GM23338 (cell line): ENCODE results near the gene TMEM154. TPM values are rescaled to one million over a fixed set of nuclear protein-coding genes. Genes with fewer than 3 reads are reported as not detected.

Experiments used
- ATAC-seq: fragments of 200-7000 bp; cut with Tn5 transposase; 3 replicates; pipeline ENCODE4 v1.9.1; 2020
- DNase-seq: peaks from one replicate; pipeline ENCODE4 v3.0.0-alpha.2; 2015; ENCODE audit warnings: low spot score
- H2AFZ ChIP-seq: fragments of 200-600 bp; sonication (generic); 2 replicates; pipeline ENCODE4 v1.8.0; 2016; ENCODE audit warnings: antibody characterized with exemption, mild to moderate bottlenecking, moderate library complexity
- H3F3A ChIP-seq: fragments of 200-600 bp; sonication (generic); replicated peaks from 2 replicates; pipeline ENCODE4 v1.8.0; 2017; ENCODE audit warnings: antibody characterized with exemption, mixed run types, low read depth
- H3K27ac ChIP-seq: fragments of 200-600 bp; sonication (generic); 2 replicates; pipeline ENCODE4 v1.6.1; 2016; ENCODE audit warnings: low read depth
- H3K27me3 ChIP-seq: fragments of 200-600 bp; sonication (generic); 2 replicates; pipeline ENCODE4 v1.8.0; 2016; ENCODE audit warnings: mild to moderate bottlenecking, mixed run types, moderate library complexity; ENCODE audit not compliant: insufficient read depth
- H3K36me3 ChIP-seq: fragments of 200-600 bp; sonication (generic); 2 replicates; pipeline ENCODE4 v1.8.0; 2016; ENCODE audit warnings: mild to moderate bottlenecking; ENCODE audit not compliant: insufficient read depth
- H3K4me1 ChIP-seq: fragments of 200-600 bp; sonication (generic); 2 replicates; pipeline ENCODE4 v1.8.0; 2016; ENCODE audit warnings: mild to moderate bottlenecking, moderate library complexity; ENCODE audit not compliant: insufficient read depth
- H3K4me2 ChIP-seq: fragments of 200-600 bp; sonication (generic); 2 replicates; pipeline ENCODE4 v1.7.1; 2017; ENCODE audit warnings: mixed run types
- H3K4me3 ChIP-seq: fragments of 200-600 bp; sonication (generic); 2 replicates; pipeline ENCODE4 v1.6.1; 2016; ENCODE audit warnings: mixed run types
- H3K79me2 ChIP-seq: fragments of 200-600 bp; sonication (generic); replicated peaks from 2 replicates; pipeline ENCODE4 v1.8.0; 2017; ENCODE audit warnings: mild to moderate bottlenecking; ENCODE audit not compliant: insufficient read depth
- H3K9me2 ChIP-seq: fragments of 200-600 bp; sonication (generic); 2 replicates; pipeline ENCODE4 v1.8.0; 2017; ENCODE audit not compliant: insufficient read depth
- H4K20me1 ChIP-seq: fragments of 200-600 bp; sonication (generic); replicated peaks from 2 replicates; pipeline ENCODE4 v1.8.0; 2017; ENCODE audit warnings: mild to moderate bottlenecking; ENCODE audit not compliant: insufficient read depth
- H3K27ac Mint-ChIP-seq: 2 replicates; pipeline ENCODE4 v1.8.0; 2020; ENCODE audit warnings: inconsistent platforms, mild to moderate bottlenecking, moderate library complexity, mixed read lengths
- H3K27me3 Mint-ChIP-seq: 3 replicates; pipeline ENCODE4 v1.8.0; 2022; ENCODE audit warnings: low read depth, mild to moderate bottlenecking, moderate library complexity, mixed read lengths, inconsistent platforms; ENCODE audit not compliant: insufficient read depth, poor library complexity
- H3K36me3 Mint-ChIP-seq: 3 replicates; pipeline ENCODE4 v1.8.0; 2021; ENCODE audit warnings: low read depth, mild to moderate bottlenecking, inconsistent platforms, moderate library complexity, mixed read lengths
- H3K4me1 Mint-ChIP-seq: 3 replicates; pipeline ENCODE4 v1.8.0; 2020; ENCODE audit warnings: mild to moderate bottlenecking, inconsistent platforms, mixed read lengths
- H3K4me3 Mint-ChIP-seq: 3 replicates; pipeline ENCODE4 v1.8.0; 2021; ENCODE audit warnings: moderate library complexity, mild to moderate bottlenecking, inconsistent platforms, mixed read lengths
- H3K9me3 Mint-ChIP-seq: 3 replicates; pipeline ENCODE4 v1.8.0; 2020; ENCODE audit warnings: moderate library complexity, mild to moderate bottlenecking, inconsistent platforms, mixed read lengths
- CREB1 ChIP-seq: fragments of 250-450 bp; sonication (Bioruptor Pico); IDR thresholded peaks from 2 replicates; pipeline ENCODE4 v1.5.0; 2020; ENCODE audit warnings: low read depth, mild to moderate bottlenecking, moderate library complexity
- CTCF ChIP-seq, 2 experiments: fragments of 200-600 bp in 1 of 2; sonication (generic) in 1 of 2; conservative IDR thresholded peaks; 2 replicates each; pipeline versions ENCODE4 v1.5.1 to v1.6.1; 2016 to 2017; ENCODE audit warnings: antibody characterized with exemption in 2 of 2, low read depth in 2 of 2, mild to moderate bottlenecking in 2 of 2, moderate library complexity in 1 of 2
- ETS1 ChIP-seq: IDR thresholded peaks from 2 replicates; pipeline ENCODE4 v1.6.1; 2016; ENCODE audit warnings: antibody characterized with exemption
- EZH2 ChIP-seq: fragments of 200-600 bp; sonication (generic); IDR thresholded peaks from one replicate; pipeline ENCODE4 v1.8.0; 2017; ENCODE audit warnings: antibody characterized with exemption, mild to moderate bottlenecking, low read depth; ENCODE audit not compliant: unreplicated experiment
- EZH2phosphoT487 ChIP-seq: fragments of 200-600 bp; sonication (generic); IDR thresholded peaks from one replicate; pipeline ENCODE4 v1.8.1; 2018; ENCODE audit warnings: antibody characterized with exemption; ENCODE audit not compliant: unreplicated experiment
- JUNB ChIP-seq: IDR thresholded peaks from one replicate; pipeline ENCODE4 v1.6.1; 2016; ENCODE audit warnings: antibody characterized with exemption; ENCODE audit not compliant: unreplicated experiment
- NANOG ChIP-seq: IDR thresholded peaks from 2 replicates; pipeline ENCODE4 v1.6.1; 2016; ENCODE audit warnings: antibody characterized with exemption, borderline replicate concordance
- POLR2AphosphoS5 ChIP-seq: IDR thresholded peaks from 2 replicates; pipeline ENCODE4 v1.6.1; 2016; ENCODE audit warnings: antibody characterized with exemption, low read depth
- STAT1 ChIP-seq: IDR thresholded peaks from one replicate; pipeline ENCODE4 v1.6.1; 2016; ENCODE audit warnings: antibody characterized with exemption; ENCODE audit not compliant: unreplicated experiment
- ZNF114 ChIP-seq: fragments of 250-450 bp; sonication (Bioruptor Pico); IDR thresholded peaks from 2 replicates; pipeline ENCODE4 v1.5.0; 2020; ENCODE audit warnings: mild to moderate bottlenecking, moderate library complexity
- ZNF331 ChIP-seq: fragments of 250-450 bp; sonication (Bioruptor Pico); IDR thresholded peaks from 2 replicates; pipeline ENCODE4 v1.5.0; 2020; ENCODE audit warnings: low read depth, mild to moderate bottlenecking, moderate library complexity
- ZNF462 ChIP-seq: fragments of 250-450 bp; sonication (Bioruptor Pico); IDR thresholded peaks from 2 replicates; pipeline ENCODE4 v1.5.0; 2020; ENCODE audit warnings: mild to moderate bottlenecking, moderate library complexity
- polyA plus RNA-seq: library from polyadenylated mRNA; unstranded; fragments of >200 nt; fragmentation: Nextera tagmentation; extraction: Ambion mirVana; gene quantifications from 2 replicates; pipeline ENCODE4 v1.2.1, GENCODE V29; 2016
- total RNA-seq: library from RNA; depleted of rRNA; stranded (reverse); fragments of >200 nt; shearing (Covaris generic); gene quantifications from 2 replicates; pipeline ENCODE4 v1.2.3, GENCODE V29; 2014

TMEM154 gene
- total and polyA plus RNA-seq, 2 experiments from 2014 or later, result 1.0 to 1.7 TPM

- H3K4me3 ChIP-seq, result no peak overlapping the region
- Mint-ChIP-seq H3K9me3 (no peaks in the 10 kb centered on the region), H3K36me3 (no peaks in the 10 kb centered on the region), H3K27me3 (peaks cover 5% of the 10 kb centered on the region), H3K4me1 (peaks cover 10% of the 10 kb centered on the region), H3K27ac (no peak overlapping the region), H3K4me3 (no peak overlapping the region)
- H3K79me2 ChIP-seq, result no peaks in the 10 kb centered on the region
- no peaks in the 10 kb centered on the region for H3K36me3 ChIP-seq
- H2AFZ ChIP-seq, result no peak overlapping the region; the same call in 1 of the 2 replicates
- H3K4me1 ChIP-seq, result peaks cover 16% of the 10 kb centered on the region
- ATAC-seq (no peak), DNase-seq (no peak)
- no peaks in the 10 kb centered on the region for H4K20me1 ChIP-seq
- H3K27ac ChIP-seq, result no peak overlapping the region
- TF ChIP-seq ETS1, result no peak
- H3K27me3 ChIP-seq, result 0 out of 2 replicates have a peak, but pooled peaks cover 3% of the 10 kb centered on the region
- no peaks in the 10 kb centered on the region for H3K9me2 ChIP-seq
- H3F3A ChIP-seq, result no peaks in the 10 kb centered on the region
- no peak overlapping the region for H3K4me2 ChIP-seq
These were observed 6.7 kb upstream of the TMEM154 start for GRCh38 chr4:152686452-152687013.

GRCh38 chr4:152684587-152684986, 4.8 kb upstream of the TMEM154 start:
- H3K36me3 ChIP-seq, result no peaks in the 10 kb centered on the region
- no peaks in the 10 kb centered on the region for H4K20me1 ChIP-seq
- no peak overlapping the region for H3K4me2 ChIP-seq
- Mint-ChIP-seq H3K4me3 (no peak overlapping the region), H3K27me3 (peaks cover 19% of the 10 kb centered on the region), H3K9me3 (no peaks in the 10 kb centered on the region), H3K27ac (no peak overlapping the region), H3K36me3 (no peaks in the 10 kb centered on the region; the same call in 2 of the 3 replicates), H3K4me1 (peaks cover 23% of the 10 kb centered on the region)
- H3F3A ChIP-seq, result no peaks in the 10 kb centered on the region
- DNase-seq, result no peak
- H3K27ac ChIP-seq, result no peak overlapping the region
- no peaks in the 10 kb centered on the region for H3K79me2 ChIP-seq
- H2AFZ ChIP-seq, result no peak overlapping the region
- no peak overlapping the region for H3K4me3 ChIP-seq
- no peak for ATAC-seq
- H3K4me1 ChIP-seq, result peaks cover 27% of the 10 kb centered on the region
- H3K9me2 ChIP-seq, result no peaks in the 10 kb centered on the region
- H3K27me3 ChIP-seq, result peaks cover 9% of the 10 kb centered on the region; the same call in 1 of the 2 replicates
- TF ChIP-seq ZNF331 (CRISPR knock-in tag) (no peak), EZH2phosphoT487 (no peak), STAT1 (no peak), EZH2 (no peak), NANOG (no peak), POLR2AphosphoS5 (no peak), ETS1 (no peak), JUNB (no peak), CTCF (conservative IDR thresholded peaks at IDR 0.05; ENCODE audit: low read depth in 2 of 2) (no peak), ZNF462 (CRISPR knock-in tag) (no peak), CREB1 (CRISPR knock-in tag) (no peak), ZNF114 (CRISPR knock-in tag) (no peak)
